Spleen (tissue), 7 donors: Measurements from ENCODE around the gene TOMT.

ENCODE experiments used
- POLR2A ChIP-seq, 3 donors: fragments of 450-650 bp; IDR thresholded peaks; one replicate each; pipeline ENCODE4 v1.5.1; 2017; ENCODE audit warnings: antibody characterized with exemption in 3 of 3, mild to moderate bottlenecking in 1 of 3
- TF ChIP-seq, protein P1 (sequence below), 11 experiments: fragments of 200-600 bp in 7 of 11; fragments of 450-650 bp in 4 of 11; sonication (generic) in 4 of 11; IDR thresholded peaks in 8 of 11; conservative IDR thresholded peaks in 3 of 11; 1 replicate in 7 of 11; 2 replicates in 4 of 11; pipeline versions ENCODE4 v1.4.0 to v1.8.0; 2016 to 2021; ENCODE audit warnings: antibody characterized with exemption in 11 of 11, inconsistent platforms in 4 of 11, mild to moderate bottlenecking in 1 of 11
- donor health status: DM: no; HTN: no; CAD: no; lungs with moderate emphysema.
- donor health status: DM: no; HTN: no; CAD: no.
- donor health status: DM: no; HTN: no; CAD: no.

DNA sequence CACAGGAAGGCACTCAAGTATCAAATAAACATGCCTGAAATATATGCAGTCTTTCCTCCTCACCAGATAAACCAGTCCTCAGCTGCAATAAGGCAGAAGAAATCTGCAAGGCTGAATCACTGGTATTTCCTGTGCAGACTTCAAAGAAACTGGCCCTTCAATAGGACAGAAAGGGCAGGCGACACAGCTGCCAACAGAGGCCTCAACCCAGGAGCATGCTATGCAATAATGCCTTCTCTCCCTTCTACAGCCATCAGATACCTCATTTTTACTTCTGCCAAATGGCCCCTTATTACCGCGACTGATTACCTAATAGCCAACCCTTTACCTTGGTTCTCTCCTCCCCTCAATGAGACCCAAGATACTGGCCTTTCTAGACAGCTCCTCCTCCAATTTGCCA lies 33.4 kb upstream of the TOMT start:
- TF ChIP-seq, protein P1, sequence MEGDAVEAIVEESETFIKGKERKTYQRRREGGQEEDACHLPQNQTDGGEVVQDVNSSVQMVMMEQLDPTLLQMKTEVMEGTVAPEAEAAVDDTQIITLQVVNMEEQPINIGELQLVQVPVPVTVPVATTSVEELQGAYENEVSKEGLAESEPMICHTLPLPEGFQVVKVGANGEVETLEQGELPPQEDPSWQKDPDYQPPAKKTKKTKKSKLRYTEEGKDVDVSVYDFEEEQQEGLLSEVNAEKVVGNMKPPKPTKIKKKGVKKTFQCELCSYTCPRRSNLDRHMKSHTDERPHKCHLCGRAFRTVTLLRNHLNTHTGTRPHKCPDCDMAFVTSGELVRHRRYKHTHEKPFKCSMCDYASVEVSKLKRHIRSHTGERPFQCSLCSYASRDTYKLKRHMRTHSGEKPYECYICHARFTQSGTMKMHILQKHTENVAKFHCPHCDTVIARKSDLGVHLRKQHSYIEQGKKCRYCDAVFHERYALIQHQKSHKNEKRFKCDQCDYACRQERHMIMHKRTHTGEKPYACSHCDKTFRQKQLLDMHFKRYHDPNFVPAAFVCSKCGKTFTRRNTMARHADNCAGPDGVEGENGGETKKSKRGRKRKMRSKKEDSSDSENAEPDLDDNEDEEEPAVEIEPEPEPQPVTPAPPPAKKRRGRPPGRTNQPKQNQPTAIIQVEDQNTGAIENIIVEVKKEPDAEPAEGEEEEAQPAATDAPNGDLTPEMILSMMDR (IDR thresholded peaks at IDR 0.05 in 8 of 11, conservative IDR thresholded peaks at IDR 0.05 in 3 of 11): no peak
- TF ChIP-seq POLR2A (IDR thresholded peaks at IDR 0.05): no peak
